ENCODE results near the gene SUGP2. TPM values are rescaled to one million over a fixed set of nuclear protein-coding genes. Genes with fewer than 3 reads are reported as not detected.

Gene SUGP2
- total and polyA plus RNA-seq, 2 of the 13 experiments (the other 11 are each of a cell fraction or from before 2014, with no cell fraction given): 40.6 to 57.7 TPM

DNA sequence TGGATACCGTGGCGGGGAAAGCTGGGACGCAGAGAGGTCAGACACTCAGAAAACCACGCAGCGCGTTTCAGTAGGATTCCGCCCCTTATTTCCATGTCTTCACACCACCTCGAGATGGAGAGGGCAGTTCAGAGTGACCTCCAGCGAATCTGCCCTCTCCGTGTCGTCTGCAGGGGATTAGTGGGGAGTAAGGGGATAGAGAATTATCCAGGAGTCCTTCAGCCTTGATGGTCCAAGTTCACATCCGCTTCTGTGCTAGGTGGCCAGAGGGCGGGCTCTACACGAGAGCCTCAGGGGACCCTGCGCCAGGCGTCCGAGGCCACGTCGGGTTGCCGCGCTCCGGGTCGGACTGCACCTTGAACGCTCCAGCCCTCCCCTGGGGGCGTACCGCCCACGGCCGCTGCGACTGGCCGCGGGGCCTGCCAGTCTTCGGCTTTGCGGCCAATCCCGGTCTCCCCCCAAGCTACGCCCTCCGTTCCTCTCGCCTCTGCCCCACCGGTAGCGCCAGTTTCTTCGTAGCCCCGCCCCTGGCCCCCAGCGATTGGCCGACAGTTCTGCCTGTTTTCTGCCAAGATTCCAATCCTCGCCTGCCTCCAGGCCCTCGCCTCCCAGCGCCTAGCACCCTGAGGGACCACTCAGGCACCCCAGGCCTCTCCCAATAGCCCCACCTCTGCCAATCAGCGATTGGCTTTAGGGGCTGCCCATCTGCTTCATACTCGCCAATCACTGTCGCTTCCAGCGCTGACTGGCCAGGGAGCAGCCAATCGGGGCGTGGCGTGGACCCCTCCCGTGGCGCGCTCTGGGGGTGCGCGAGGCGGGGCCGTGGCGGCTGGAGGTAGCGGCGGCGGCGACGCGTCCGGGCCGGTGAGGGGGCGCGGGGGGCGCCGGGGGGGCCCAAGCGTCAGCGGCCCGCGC, 30.1 kb upstream of the SUGP2 start, which contains the start of gene SLC25A42 (continued):
- no peak for TF ChIP-seq JUNB (CRISPR knock-in tag; IDR thresholded peaks at IDR 0.05; ENCODE audit: borderline replicate concordance)
- peak; percentile 78; the same call in 1 of the 2 replicates for TF ChIP-seq ZNF446 (CRISPR knock-in tag; IDR thresholded peaks at IDR 0.05)
- TF ChIP-seq, protein P1, sequence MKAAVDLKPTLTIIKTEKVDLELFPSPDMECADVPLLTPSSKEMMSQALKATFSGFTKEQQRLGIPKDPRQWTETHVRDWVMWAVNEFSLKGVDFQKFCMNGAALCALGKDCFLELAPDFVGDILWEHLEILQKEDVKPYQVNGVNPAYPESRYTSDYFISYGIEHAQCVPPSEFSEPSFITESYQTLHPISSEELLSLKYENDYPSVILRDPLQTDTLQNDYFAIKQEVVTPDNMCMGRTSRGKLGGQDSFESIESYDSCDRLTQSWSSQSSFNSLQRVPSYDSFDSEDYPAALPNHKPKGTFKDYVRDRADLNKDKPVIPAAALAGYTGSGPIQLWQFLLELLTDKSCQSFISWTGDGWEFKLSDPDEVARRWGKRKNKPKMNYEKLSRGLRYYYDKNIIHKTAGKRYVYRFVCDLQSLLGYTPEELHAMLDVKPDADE (CRISPR knock-in tag; IDR thresholded peaks at IDR 0.05): no peak
- no peak; the same call in 1 of the 2 replicates for TF ChIP-seq RCOR2 (CRISPR knock-in tag; IDR thresholded peaks at IDR 0.05)
- TF ChIP-seq, protein P2, sequence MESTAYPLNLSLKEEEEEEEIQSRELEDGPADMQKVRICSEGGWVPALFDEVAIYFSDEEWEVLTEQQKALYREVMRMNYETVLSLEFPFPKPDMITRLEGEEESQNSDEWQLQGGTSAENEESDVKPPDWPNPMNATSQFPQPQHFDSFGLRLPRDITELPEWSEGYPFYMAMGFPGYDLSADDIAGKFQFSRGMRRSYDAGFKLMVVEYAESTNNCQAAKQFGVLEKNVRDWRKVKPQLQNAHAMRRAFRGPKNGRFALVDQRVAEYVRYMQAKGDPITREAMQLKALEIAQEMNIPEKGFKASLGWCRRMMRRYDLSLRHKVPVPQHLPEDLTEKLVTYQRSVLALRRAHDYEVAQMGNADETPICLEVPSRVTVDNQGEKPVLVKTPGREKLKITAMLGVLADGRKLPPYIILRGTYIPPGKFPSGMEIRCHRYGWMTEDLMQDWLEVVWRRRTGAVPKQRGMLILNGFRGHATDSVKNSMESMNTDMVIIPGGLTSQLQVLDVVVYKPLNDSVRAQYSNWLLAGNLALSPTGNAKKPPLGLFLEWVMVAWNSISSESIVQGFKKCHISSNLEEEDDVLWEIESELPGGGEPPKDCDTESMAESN (CRISPR knock-in tag; conservative IDR thresholded peaks at IDR 0.05): peak; percentile 42; the same call in 1 of the 2 replicates
- TF ChIP-seq ZNF7 (CRISPR knock-in tag; IDR thresholded peaks at IDR 0.05): no peak
- TF ChIP-seq ZNF746 (CRISPR knock-in tag; IDR thresholded peaks at IDR 0.05): no peak
- TF ChIP-seq, protein P3, sequence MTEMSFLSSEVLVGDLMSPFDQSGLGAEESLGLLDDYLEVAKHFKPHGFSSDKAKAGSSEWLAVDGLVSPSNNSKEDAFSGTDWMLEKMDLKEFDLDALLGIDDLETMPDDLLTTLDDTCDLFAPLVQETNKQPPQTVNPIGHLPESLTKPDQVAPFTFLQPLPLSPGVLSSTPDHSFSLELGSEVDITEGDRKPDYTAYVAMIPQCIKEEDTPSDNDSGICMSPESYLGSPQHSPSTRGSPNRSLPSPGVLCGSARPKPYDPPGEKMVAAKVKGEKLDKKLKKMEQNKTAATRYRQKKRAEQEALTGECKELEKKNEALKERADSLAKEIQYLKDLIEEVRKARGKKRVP (CRISPR knock-in tag; IDR thresholded peaks at IDR 0.05): no peak
- TF ChIP-seq EHMT2 (IDR thresholded peaks at IDR 0.05; ENCODE audit: borderline replicate concordance, low read depth, low read length): no peak
- TF ChIP-seq, protein P4, sequence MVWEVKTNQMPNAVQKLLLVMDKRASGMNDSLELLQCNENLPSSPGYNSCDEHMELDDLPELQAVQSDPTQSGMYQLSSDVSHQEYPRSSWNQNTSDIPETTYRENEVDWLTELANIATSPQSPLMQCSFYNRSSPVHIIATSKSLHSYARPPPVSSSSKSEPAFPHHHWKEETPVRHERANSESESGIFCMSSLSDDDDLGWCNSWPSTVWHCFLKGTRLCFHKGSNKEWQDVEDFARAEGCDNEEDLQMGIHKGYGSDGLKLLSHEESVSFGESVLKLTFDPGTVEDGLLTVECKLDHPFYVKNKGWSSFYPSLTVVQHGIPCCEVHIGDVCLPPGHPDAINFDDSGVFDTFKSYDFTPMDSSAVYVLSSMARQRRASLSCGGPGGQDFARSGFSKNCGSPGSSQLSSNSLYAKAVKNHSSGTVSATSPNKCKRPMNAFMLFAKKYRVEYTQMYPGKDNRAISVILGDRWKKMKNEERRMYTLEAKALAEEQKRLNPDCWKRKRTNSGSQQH (CRISPR knock-in tag; IDR thresholded peaks at IDR 0.05; ENCODE audit: low read depth): peak; percentile 77; the same call in 1 of the 2 replicates
- TF ChIP-seq HNRNPLL (IDR thresholded peaks at IDR 0.05; ENCODE audit: low read depth, low read length, poor library complexity, severe bottlenecking): peak; percentile 68
- no peak for TF ChIP-seq HDAC1 (CRISPR knock-in tag; IDR thresholded peaks at IDR 0.05)
- no peak for TF ChIP-seq ZNF841 (CRISPR knock-in tag; IDR thresholded peaks at IDR 0.05; ENCODE audit: borderline replicate concordance)
- TF ChIP-seq NONO (IDR thresholded peaks at IDR 0.05): no peak
- peak; percentile 79 for TF ChIP-seq NONO (CRISPR knock-in tag; conservative IDR thresholded peaks at IDR 0.05)
- peak; percentile 68; the same call in 1 of the 2 replicates for TF ChIP-seq ETV5 (CRISPR knock-in tag; IDR thresholded peaks at IDR 0.05; ENCODE audit: borderline replicate concordance)
- TF ChIP-seq, protein P5, sequence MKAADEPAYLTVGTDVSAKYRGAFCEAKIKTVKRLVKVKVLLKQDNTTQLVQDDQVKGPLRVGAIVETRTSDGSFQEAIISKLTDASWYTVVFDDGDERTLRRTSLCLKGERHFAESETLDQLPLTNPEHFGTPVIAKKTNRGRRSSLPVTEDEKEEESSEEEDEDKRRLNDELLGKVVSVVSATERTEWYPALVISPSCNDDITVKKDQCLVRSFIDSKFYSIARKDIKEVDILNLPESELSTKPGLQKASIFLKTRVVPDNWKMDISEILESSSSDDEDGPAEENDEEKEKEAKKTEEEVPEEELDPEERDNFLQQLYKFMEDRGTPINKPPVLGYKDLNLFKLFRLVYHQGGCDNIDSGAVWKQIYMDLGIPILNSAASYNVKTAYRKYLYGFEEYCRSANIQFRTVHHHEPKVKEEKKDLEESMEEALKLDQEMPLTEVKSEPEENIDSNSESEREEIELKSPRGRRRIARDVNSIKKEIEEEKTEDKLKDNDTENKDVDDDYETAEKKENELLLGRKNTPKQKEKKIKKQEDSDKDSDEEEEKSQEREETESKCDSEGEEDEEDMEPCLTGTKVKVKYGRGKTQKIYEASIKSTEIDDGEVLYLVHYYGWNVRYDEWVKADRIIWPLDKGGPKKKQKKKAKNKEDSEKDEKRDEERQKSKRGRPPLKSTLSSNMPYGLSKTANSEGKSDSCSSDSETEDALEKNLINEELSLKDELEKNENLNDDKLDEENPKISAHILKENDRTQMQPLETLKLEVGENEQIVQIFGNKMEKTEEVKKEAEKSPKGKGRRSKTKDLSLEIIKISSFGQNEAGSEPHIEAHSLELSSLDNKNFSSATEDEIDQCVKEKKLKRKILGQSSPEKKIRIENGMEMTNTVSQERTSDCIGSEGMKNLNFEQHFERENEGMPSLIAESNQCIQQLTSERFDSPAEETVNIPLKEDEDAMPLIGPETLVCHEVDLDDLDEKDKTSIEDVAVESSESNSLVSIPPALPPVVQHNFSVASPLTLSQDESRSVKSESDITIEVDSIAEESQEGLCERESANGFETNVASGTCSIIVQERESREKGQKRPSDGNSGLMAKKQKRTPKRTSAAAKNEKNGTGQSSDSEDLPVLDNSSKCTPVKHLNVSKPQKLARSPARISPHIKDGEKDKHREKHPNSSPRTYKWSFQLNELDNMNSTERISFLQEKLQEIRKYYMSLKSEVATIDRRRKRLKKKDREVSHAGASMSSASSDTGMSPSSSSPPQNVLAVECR (CRISPR knock-in tag; IDR thresholded peaks at IDR 0.05; ENCODE audit: borderline replicate concordance): peak; percentile 63; the same call in 1 of the 2 replicates
- peak; percentile 78 for TF ChIP-seq ZNF343 (CRISPR knock-in tag; IDR thresholded peaks at IDR 0.05)
- TF ChIP-seq ELF3 (CRISPR knock-in tag; IDR thresholded peaks at IDR 0.05): no peak
